Osteoblast (primary cell): Measurements from ENCODE around the gene LPCAT3. TPM values are rescaled to one million over a fixed set of nuclear protein-coding genes. Genes with fewer than 3 reads are reported as not detected.

Experiments
- DNase-seq: peaks from one replicate; pipeline ENCODE4 v3.0.0; 2011; ENCODE audit warnings: low spot score, mixed read lengths; ENCODE audit not compliant: insufficient read length; ENCODE audit errors: missing footprints
- H2AFZ ChIP-seq: 2 replicates; pipeline ENCODE4 v1.6.0; 2011; ENCODE audit warnings: mild to moderate bottlenecking, low read length
- H3K27ac ChIP-seq: 2 replicates; pipeline ENCODE4 v1.5.1; 2011; ENCODE audit warnings: mild to moderate bottlenecking, low read depth, low read length, moderate library complexity
- H3K27me3 ChIP-seq: 2 replicates; pipeline ENCODE4 v1.6.0; 2012; ENCODE audit warnings: mild to moderate bottlenecking, control low read depth, inconsistent platforms, low read length, moderate library complexity; ENCODE audit not compliant: insufficient read depth
- H3K36me3 ChIP-seq: 2 replicates; pipeline ENCODE4 v1.5.1; 2011; ENCODE audit warnings: mild to moderate bottlenecking, low read length, control low read depth, moderate library complexity; ENCODE audit not compliant: insufficient read depth
- H3K4me1 ChIP-seq: 2 replicates; pipeline ENCODE4 v1.5.1; 2011; ENCODE audit warnings: mild to moderate bottlenecking, low read length, control low read depth, moderate library complexity; ENCODE audit not compliant: insufficient read depth
- H3K4me2 ChIP-seq: 2 replicates; pipeline ENCODE4 v1.6.0; 2011; ENCODE audit warnings: mild to moderate bottlenecking, low read length; ENCODE audit not compliant: insufficient read depth
- H3K4me3 ChIP-seq: fragments of 200-600 bp; sonication (generic); 3 replicates; pipeline ENCODE4 v1.5.1; 2012; ENCODE audit warnings: mild to moderate bottlenecking, low read length, inconsistent platforms; ENCODE audit not compliant: insufficient read depth
- H3K79me2 ChIP-seq: 2 replicates; pipeline ENCODE4 v1.6.0; 2012; ENCODE audit warnings: mild to moderate bottlenecking, low read length, control low read depth, inconsistent platforms; ENCODE audit not compliant: insufficient read depth
- H3K9me3 ChIP-seq: 2 replicates; pipeline ENCODE4 v1.5.1; 2011; ENCODE audit warnings: low read depth, low read length, control low read depth
- H4K20me1 ChIP-seq: 2 replicates; pipeline ENCODE4 v1.6.0; 2012; ENCODE audit warnings: mild to moderate bottlenecking, low read length, control low read depth; ENCODE audit not compliant: insufficient read depth
- CTCF ChIP-seq: IDR thresholded peaks from 2 replicates; pipeline ENCODE4 v1.5.1; 2011; ENCODE audit warnings: mild to moderate bottlenecking, low read depth, low read length, moderate library complexity; ENCODE audit errors: extremely low read depth
- total RNA-seq: library from RNA; depleted of rRNA; stranded (reverse); fragments of >200 nt; gene quantifications from 2 replicates; pipeline ENCODE4 v1.2.3, GENCODE V29; 2012

The LPCAT3 gene
- total RNA-seq, 1 donor = 20.3 TPM

- peaks cover 62% of the 10 kb centered on the region for H3K36me3 ChIP-seq
- H3K9me3 ChIP-seq = no peaks in the 10 kb centered on the region
- peaks cover 24% of the 10 kb centered on the region for H4K20me1 ChIP-seq
- H2AFZ ChIP-seq = no peak overlapping the region
- peak overlapping the region; percentile 74 for H3K4me3 ChIP-seq
- TF ChIP-seq CTCF = no peak
- H3K4me1 ChIP-seq = peaks cover 26% of the 10 kb centered on the region
- no peak for DNase-seq
- H3K27ac ChIP-seq = no peak overlapping the region
- peaks cover 35% of the 10 kb centered on the region for H3K79me2 ChIP-seq
- no peaks in the 10 kb centered on the region for H3K27me3 ChIP-seq
- H3K4me2 ChIP-seq = peak overlapping the region; percentile 88
Measured at GRCh38 chr12:6936636-6937480, 81.4 kb downstream of the LPCAT3 start.

- Histone ChIP-seq H3K36me3 (peaks cover 56% of the 10 kb centered on the region), H3K4me2 (no peak overlapping the region), H3K27ac (no peak overlapping the region), H3K9me3 (no peaks in the 10 kb centered on the region), H3K4me1 (peaks cover 27% of the 10 kb centered on the region), H2AFZ (no peak overlapping the region), H3K4me3 (no peak overlapping the region), H4K20me1 (peaks cover 24% of the 10 kb centered on the region), H3K79me2 (peaks cover 39% of the 10 kb centered on the region), H3K27me3 (no peaks in the 10 kb centered on the region)
- DNase-seq = no peak
- TF ChIP-seq CTCF = no peak
Measured at GRCh38 chr12:6936194-6936635, 82.1 kb downstream of the LPCAT3 start.

- H3K36me3 ChIP-seq = peaks cover 50% of the 10 kb centered on the region
- no peaks in the 10 kb centered on the region for H3K27me3 ChIP-seq
- DNase-seq = no peak
- H3K4me2 ChIP-seq = no peak overlapping the region
- H3K27ac ChIP-seq = peak overlapping the region; percentile 12
- H3K4me3 ChIP-seq = no peak overlapping the region
- H2AFZ ChIP-seq = no peak overlapping the region
- TF ChIP-seq CTCF = no peak
- H4K20me1 ChIP-seq = peaks cover 30% of the 10 kb centered on the region
- no peaks in the 10 kb centered on the region for H3K9me3 ChIP-seq
- H3K4me1 ChIP-seq = peaks cover 32% of the 10 kb centered on the region
- H3K79me2 ChIP-seq = peaks cover 42% of the 10 kb centered on the region
Measured at GRCh38 chr12:6935371-6936193, 82.7 kb downstream of the LPCAT3 start.

- no peak for TF ChIP-seq CTCF
- no peak overlapping the region for H3K4me2 ChIP-seq
- peaks cover 45% of the 10 kb centered on the region for H3K4me1 ChIP-seq
- H2AFZ ChIP-seq = no peak overlapping the region
- H4K20me1 ChIP-seq = peaks cover 41% of the 10 kb centered on the region
- peaks cover 39% of the 10 kb centered on the region for H3K36me3 ChIP-seq
- no peaks in the 10 kb centered on the region for H3K9me3 ChIP-seq
- peaks cover 53% of the 10 kb centered on the region for H3K79me2 ChIP-seq
- peak; percentile 91 for DNase-seq
- peak overlapping the region; percentile 60 for H3K27ac ChIP-seq
- no peak overlapping the region for H3K4me3 ChIP-seq
- H3K27me3 ChIP-seq = no peaks in the 10 kb centered on the region
Measured at GRCh38 chr12:6934110-6934509, 84.2 kb downstream of the LPCAT3 start.
